DOHH2 (cell line): Measurements from ENCODE around the gene SLC6A2.

Source experiments
- EZH2phosphoT487 ChIP-seq: fragments of 200-600 bp; sonication (generic); IDR thresholded peaks from 2 replicates; pipeline ENCODE4 v1.6.1; 2017; ENCODE audit warnings: borderline replicate concordance, mild to moderate bottlenecking, antibody characterized with exemption, low read length, moderate library complexity, mixed read lengths
- TF ChIP-seq, protein P1 (sequence below): fragments of 200-600 bp; sonication (generic); IDR thresholded peaks from one replicate; pipeline ENCODE4 v1.5.1; 2014; ENCODE audit warnings: antibody characterized with exemption, mild to moderate bottlenecking, low read depth, low read length; ENCODE audit not compliant: poor library complexity, severe bottlenecking

GRCh38 chr16:55736671-55737070 lies 80.9 kb downstream of the SLC6A2 start:
- TF ChIP-seq, protein P1, sequence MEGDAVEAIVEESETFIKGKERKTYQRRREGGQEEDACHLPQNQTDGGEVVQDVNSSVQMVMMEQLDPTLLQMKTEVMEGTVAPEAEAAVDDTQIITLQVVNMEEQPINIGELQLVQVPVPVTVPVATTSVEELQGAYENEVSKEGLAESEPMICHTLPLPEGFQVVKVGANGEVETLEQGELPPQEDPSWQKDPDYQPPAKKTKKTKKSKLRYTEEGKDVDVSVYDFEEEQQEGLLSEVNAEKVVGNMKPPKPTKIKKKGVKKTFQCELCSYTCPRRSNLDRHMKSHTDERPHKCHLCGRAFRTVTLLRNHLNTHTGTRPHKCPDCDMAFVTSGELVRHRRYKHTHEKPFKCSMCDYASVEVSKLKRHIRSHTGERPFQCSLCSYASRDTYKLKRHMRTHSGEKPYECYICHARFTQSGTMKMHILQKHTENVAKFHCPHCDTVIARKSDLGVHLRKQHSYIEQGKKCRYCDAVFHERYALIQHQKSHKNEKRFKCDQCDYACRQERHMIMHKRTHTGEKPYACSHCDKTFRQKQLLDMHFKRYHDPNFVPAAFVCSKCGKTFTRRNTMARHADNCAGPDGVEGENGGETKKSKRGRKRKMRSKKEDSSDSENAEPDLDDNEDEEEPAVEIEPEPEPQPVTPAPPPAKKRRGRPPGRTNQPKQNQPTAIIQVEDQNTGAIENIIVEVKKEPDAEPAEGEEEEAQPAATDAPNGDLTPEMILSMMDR: no peak
- no peak for TF ChIP-seq EZH2phosphoT487
